OCI-LY1 (cell line): ENCODE results near the gene ISG20.

ENCODE experiments used
- EZH2 ChIP-seq: fragments of 200-600 bp; sonication (generic), shearing (Covaris generic); IDR thresholded peaks from 2 replicates; pipeline ENCODE4 v1.8.0; 2017; ENCODE audit warnings: borderline replicate concordance, mixed run types, mild to moderate bottlenecking, antibody characterized with exemption, low read length, moderate library complexity, mixed read lengths
- TF ChIP-seq, protein P1 (sequence below): fragments of 200-600 bp; sonication (generic), shearing (Covaris generic); IDR thresholded peaks from 2 replicates; pipeline ENCODE4 v1.5.1; 2017; ENCODE audit warnings: mild to moderate bottlenecking, antibody characterized with exemption, low read length, moderate library complexity, mixed read lengths

DNA sequence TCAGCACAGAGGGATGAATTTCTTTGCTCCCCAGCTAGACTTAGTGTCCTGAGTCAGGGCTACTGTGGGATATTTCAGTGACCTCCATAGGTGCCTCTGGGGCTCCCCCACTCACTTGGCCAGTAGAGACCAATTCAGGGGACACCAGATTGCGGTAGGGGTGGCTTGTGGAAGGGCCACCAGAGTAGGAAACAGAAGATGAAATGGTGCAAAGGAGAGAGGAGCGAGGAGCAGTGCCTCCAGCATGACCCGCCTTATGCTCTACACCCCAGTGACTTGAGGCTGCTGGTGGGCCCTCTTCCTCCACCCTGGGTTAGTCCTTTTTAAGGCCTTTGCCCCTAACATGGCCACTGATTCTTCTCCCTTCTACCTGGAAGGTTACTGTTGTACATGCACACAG lies 15.2 kb upstream of the ISG20 start:
- TF ChIP-seq, protein P1, sequence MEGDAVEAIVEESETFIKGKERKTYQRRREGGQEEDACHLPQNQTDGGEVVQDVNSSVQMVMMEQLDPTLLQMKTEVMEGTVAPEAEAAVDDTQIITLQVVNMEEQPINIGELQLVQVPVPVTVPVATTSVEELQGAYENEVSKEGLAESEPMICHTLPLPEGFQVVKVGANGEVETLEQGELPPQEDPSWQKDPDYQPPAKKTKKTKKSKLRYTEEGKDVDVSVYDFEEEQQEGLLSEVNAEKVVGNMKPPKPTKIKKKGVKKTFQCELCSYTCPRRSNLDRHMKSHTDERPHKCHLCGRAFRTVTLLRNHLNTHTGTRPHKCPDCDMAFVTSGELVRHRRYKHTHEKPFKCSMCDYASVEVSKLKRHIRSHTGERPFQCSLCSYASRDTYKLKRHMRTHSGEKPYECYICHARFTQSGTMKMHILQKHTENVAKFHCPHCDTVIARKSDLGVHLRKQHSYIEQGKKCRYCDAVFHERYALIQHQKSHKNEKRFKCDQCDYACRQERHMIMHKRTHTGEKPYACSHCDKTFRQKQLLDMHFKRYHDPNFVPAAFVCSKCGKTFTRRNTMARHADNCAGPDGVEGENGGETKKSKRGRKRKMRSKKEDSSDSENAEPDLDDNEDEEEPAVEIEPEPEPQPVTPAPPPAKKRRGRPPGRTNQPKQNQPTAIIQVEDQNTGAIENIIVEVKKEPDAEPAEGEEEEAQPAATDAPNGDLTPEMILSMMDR = no peak
- TF ChIP-seq EZH2 = no peak
